UCSD-AML1 (cell line): ENCODE measurements around the gene NDOR1.

ENCODE experiments used
- DNase-seq: peaks from one replicate; lab custom pipeline; 2025; ENCODE audit not compliant: unreplicated experiment; lab: John Stamatoyannopoulos, UW

The NDOR1 gene

DNA sequence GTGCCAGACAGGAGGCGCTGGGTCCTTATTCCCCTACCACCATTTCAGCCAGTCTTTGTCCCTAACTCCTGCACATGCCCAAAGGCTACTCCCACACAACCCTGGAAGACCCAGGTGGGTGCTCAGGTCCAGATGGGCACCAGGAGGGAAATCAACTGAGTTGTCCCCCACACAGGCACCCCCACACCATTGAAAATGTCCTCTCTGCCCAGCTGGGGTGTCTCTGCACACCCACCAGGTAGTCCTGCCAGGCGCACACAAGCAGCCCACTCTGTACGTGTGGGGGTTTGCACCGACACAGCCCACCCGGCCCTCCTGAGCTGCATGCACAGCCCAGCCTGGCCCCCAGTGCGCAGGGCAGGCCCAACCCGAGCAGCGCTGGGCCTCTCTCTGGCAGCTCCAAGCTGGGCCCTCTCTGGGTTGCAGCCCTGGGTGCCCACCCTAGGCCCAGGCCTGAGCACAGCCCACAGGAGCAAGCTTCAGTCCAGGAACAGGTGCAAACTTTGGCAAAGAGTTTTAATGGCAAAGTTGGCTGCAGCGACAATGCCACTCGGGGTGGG, 14.3 kb downstream of the NDOR1 start:
- DNase-seq: no peak

DNA sequence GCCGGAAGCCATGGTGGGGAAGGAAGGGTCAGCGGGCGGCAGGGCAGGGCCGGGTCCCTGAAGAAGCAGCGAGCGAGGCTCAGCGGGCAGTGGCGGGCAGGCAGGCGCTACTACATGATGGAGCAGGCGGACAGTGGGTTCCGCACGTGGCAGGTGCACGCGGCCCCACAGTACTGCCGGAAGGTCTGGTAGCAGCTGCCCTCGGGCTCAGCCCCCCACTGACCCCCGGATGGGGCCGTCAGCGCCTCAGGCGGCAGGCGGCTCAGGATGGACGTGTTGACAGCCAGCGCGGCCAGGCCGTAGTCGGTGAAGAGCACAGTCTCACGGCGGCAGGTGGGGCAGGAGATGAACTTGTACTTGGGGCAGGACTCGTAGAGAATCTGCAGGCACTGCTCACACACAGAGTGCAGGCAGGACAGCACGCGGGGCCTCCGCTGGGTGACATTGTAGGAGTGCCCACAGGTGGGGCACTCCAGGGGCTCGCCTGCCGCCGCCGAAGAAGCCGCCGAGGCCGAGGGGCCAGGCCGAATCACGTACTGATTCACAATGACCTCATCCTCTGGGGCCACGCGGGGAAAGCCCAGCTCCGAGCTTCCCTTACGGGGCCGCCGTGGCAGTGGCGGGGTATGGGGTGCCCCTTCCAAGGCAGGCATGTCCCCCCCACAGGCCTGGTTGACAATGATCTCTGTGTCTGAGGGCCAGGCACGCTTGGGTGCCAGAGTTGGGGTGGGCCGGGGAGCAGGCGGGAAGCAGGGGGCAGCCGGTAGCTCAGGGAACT, 15.0 kb downstream of the NDOR1 start:
- no peak for DNase-seq

DNA sequence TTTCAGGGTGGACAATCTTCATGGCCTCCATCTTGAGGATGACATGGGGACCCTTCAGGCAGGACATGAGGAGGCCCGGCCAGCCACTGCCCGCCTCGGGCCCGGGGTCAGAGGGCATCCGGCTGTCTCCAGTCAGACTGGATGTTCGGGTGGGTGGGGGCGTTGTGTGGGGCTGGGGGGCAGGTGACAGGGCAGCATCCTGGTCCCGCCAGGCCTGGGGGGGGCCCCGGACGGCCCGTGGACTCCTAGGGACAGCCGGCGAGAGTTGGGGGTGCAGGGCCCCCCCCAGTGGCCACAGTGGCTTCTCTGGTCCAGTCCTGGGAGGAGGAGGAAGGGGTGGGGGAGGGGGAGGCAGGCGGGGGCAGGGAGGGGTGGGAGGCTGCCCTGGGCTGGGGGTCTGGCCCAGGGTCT, 15.6 kb downstream of the NDOR1 start:
- no peak for DNase-seq

DNA sequence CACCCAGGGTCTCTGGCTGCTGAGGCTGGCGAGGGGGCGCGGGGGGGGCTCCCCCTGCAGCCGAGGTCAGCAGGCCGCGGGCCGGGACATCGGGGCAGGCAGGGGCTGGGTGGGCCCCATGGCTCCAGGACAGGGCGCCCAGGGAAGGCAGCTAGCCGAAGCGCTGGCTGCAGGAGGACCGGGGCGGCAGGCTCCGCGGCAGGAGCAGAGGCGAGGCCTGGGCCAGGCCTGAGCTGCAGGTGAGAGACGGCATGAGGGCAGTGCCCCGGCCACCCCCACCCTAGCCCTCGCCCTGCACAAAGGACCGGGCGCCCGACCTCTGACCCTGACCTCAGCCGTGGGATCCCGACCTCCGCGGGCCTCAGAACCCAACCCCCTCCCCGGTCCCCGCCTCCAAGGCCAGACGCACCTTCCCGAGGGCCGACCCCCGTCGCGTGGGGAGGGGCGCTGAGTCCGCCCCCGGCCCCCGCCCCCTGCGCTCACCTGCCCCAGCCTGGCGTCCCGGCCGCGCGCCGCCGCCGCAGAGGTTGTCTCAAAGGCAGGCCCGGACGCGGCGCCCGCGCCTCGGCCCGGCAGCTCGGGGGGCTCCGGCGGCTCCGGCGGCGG, 16.1 kb downstream of the NDOR1 start:
- no peak for DNase-seq

DNA sequence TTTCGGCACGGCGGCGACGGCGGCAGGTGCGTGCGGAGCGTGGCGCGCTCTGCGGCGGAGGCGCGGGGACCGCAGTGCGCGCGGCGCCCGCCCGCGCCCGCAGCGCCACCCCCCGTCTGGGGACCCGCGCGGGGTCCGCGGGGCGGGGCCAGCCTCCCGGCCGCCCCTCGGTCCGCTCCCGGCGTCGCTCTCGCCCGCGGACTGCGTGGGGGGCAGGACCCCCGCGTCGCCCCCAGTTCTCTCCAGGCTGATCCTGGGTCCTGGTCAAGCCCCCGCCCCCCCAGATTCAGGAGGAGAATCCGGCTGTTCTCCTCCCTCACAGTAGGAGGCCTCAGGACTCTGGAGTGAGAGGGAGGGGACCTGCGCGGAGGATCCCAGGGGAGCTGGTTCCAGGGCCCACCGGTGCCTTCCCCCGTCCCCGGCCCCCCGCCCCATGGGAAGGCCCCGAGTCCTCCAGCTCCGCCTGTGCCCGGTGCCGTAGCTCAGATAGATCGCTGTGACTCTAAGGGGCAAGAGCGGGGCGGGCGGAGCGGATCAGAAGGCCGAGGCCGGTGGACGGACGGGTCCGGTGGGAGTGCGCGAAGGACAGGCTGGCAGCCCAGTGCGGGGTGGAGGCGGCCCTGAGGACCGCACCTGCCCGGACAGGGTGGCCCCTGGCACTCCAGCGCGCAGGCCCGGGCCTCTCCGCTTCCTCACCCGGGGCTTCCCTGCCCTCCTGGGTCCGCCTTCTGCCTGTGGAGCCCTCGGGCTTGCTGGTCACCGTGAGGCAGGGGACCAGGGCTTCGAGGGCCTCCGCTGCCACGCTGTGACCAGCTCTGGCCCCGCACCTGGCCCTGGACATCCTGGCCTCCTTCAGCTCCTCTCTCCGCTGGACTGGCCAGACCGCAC, 16.9 kb downstream of the NDOR1 start, which contains the start of gene RNF208:
Gene RNF208, minus strand, starts transcription at position 51 of the 888 bp plus-strand sequence. CDS start 1,028 bp downstream, outside the sequence.
- no peak for DNase-seq

DNA sequence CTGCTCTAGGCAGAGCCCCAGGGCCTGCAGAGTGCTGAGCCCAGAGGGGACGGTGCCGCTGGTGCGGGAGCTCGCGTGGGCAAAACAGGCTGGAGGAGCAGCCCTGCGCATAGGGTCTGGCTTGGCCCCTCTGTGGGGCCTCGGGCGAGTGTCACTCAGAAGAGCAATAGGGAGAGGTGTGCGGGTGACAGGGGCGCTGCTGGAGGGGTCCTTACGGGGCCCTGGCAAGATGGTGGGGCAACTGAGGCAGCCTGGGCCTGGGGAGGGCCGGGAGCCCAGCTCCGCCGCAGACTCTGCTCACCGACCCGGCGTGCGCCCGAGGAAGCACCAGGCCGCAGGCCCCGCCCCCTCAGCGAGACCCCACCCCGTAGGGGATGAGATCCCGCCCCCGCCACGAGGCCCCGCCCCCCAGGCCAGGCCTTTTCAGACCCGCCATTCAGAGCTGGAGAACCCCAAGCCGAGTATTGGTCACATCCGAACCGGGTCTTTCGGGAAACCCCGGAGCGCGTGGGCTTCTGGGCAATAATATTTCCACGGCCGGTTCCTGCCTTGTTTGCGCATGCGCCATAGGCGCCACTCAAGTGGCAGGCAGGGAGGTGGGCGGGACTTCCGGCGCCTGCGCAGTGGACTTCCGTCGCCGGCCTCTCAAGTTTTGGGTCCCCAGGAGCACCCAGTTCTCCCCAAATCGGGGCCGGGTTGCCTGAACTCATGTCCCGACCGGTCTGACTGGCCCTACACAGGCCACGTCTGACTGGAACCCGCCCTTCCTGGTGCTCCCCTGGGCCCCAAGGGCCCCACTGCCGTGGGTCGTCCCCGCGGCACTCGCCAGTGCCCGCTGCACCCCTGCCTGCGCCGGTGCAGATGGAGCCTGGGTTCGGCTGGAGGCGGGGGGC, 17.8 kb downstream of the NDOR1 start:
- DNase-seq: peak; percentile 99

DNA sequence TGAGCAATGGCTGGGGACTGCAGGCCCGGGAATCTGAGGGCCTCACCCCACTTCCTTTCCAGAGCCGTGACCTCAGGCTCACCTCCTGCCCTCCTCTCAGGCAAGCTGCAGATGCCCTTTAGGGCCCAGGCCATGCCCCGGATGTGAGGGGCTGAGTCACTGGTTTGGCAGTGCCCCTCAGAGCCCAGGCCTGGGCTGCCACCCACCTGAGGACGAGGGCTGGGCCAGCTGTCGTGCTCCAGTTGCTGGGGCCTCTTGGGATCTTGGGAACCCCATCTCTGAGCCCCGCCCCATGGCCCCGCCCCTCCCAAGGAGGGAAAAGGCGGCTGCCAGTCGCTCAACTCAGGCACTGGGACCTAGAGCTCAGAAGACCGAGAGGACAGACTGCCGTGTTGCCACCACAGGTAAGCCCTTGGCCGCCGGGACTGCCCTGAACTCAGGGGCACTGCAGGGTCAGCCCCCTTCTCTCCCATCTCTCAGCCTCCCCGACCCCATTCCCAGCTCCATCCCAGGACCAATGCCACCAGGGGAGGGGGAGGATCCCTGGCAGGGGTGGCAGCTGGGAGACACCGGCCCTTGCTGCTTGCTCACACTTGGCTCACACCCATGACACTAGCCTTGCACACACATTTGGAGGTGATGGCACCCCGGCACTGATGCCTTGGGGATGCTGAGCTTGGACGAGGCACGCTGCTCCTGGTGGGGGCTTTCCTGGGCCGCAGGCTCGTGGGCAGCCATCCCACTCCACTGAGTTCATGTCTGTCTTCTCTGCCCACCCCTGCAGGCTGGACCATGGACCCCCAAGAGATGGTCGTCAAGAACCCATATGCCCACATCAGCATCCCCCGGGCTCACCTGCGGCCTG, 19.6 kb downstream of the NDOR1 start, which contains the start of gene CYSRT1:
Gene CYSRT1, plus strand, starts transcription at position 345 of the 865 bp plus-strand sequence. Its CDS starts 448 bp downstream, at position 793.
- DNase-seq: peak; percentile 40

DNA sequence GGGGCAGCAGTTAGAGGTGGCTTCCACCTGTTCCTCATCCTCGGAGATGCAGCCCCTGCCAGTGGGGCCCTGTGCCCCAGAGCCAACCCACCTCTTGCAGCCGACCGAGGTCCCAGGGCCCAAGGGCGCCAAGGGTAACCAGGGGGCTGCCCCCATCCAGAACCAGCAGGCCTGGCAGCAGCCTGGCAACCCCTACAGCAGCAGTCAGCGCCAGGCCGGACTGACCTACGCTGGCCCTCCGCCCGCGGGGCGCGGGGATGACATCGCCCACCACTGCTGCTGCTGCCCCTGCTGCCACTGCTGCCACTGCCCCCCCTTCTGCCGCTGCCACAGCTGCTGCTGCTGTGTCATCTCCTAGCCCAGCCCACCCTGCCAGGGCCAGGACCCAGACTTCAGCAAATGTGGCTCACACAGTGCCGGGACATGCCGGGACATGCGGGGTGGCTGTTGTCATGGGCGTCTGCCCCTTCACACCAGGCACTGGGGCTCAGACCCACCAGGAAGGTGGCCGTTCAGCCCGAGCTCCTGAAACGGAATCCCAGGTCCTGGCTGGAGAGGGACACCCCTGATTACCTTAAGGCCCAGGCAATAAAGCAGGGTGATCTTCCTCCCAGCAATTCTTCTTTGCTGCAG, 20.3 kb downstream of the NDOR1 start:
- DNase-seq: no peak

DNA sequence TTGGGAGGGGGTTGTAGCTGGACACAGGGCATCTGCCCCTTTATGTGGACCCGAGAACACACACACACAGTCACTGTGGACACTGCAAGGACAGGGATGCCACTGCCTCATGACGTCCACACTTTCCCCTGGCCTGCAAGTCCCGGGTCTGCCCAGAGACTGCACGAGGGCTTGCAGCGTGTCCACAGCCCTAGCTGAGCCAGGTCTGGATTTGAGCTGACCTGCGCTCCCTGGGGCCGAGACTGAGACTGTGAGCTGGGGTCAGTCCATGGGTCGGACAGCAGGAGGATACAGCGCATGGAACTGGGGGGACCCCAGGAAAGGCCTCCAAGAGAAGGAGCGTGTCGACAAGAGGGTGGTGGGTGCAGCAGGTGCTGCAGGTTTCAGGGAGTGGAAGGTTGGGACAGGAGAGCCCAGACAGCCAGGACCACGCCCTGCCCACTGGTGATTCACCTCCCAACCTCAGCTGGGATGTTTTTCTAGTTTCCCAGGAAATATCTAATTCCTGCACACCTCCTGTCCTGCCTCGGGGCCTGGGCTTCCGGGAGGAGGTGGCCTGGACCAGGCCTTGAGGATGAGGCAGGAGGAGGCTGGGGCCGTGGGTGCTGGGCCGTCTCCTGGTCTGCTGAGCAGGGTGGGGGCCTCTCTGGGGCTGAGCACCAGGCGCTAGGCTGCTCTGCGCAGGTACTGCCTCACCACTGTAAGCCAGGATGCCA, 21.0 kb downstream of the NDOR1 start:
- DNase-seq: no peak

DNA sequence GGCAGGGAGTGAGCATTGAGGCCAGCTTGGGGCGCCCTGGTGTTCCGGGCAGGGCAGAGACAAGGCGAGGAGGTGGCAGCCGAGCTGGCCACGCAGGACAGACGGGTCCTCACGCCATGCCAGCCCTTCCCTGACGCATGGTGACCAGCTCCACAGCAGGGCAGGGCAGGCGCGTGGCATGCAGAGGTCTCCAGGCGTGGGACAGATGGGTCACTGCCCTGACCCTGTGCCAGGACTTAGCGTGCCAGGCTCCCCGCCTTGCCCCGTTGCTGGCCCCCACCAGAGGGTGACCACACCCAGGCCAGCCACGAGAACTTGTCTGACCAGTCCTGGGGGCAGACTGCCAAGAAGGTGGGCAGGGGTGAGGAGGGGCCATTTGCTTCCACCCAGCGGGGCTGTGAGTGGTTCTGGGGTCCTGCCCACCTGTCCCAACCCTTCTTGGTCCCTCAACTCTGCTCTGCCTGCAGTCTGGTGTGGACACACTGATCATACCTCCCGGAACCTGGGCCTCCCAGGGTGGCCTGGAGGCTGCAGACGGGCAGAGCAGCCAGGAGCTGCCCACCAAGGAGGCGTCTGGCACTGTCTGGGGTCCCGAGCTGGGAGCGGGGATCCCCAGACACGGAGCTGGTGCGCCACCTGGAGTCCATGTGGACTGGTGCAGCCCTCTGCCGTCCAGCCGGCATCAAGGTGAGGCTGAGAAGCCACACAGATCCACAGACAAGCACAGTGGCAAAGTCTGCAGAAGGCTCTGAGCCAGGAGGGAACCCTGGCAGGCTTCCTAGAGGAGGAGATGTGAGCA, 21.8 kb downstream of the NDOR1 start, which contains the start of gene RNF224:
Gene RNF224, plus strand, starts transcription at position 449 of the 799 bp plus-strand sequence. CDS start 834 bp downstream, outside the sequence.
- DNase-seq: peak; percentile 78

DNA sequence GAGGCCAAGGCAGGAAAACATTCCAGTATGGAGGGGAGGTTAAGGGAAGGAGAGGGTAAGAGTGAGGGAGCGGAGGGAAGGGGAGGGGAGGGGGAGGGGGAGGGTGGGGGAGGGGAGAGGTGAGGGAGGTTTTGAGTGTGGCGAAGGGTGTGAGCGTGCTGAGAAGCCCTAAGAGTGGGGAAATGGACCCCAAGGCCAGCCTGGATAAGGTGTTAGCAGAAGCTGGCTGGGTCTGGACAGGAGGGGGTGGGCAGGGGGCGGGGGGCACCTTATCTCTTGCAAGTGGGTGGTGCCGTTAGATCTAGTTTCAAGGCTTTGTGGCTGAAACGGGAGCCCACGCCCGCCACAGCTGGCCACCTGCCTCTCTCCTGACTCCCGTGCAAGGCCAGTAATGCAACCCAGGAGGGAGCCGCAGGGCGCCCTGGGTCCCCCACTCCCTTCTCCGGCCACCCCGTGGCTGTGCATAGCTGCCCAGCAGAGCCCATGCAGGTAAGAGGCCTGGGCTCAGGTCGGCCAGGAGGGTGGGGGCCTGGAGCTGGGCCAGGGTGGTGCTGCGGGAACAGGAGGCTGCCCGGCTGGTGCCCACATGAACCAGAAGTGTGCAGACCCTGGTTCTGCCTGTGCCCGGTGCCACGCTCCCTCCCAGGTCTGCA, 22.5 kb downstream of the NDOR1 start:
- no peak for DNase-seq

DNA sequence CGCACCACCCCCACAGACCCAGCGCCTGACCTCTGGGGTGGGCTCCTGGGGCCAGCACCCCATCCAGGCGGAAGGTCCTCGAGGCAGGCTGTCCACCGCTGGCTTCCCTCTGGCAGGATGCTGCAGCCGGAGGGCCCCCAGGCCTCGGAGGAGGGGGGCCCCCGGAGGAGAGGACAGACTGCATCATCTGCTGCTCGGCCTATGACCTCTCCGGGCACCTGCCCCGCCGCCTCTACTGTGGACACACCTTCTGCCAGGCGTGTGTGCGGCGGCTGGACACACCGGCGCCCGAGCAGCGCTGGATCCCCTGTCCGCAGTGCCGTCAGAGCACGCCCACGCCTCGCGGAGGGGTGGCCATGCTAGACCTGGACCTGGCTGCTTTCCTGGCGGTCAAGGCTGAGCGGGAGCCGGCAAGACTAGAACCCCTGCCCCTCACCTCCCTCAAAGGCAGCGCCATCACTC, 23.0 kb downstream of the NDOR1 start:
- no peak for DNase-seq

DNA sequence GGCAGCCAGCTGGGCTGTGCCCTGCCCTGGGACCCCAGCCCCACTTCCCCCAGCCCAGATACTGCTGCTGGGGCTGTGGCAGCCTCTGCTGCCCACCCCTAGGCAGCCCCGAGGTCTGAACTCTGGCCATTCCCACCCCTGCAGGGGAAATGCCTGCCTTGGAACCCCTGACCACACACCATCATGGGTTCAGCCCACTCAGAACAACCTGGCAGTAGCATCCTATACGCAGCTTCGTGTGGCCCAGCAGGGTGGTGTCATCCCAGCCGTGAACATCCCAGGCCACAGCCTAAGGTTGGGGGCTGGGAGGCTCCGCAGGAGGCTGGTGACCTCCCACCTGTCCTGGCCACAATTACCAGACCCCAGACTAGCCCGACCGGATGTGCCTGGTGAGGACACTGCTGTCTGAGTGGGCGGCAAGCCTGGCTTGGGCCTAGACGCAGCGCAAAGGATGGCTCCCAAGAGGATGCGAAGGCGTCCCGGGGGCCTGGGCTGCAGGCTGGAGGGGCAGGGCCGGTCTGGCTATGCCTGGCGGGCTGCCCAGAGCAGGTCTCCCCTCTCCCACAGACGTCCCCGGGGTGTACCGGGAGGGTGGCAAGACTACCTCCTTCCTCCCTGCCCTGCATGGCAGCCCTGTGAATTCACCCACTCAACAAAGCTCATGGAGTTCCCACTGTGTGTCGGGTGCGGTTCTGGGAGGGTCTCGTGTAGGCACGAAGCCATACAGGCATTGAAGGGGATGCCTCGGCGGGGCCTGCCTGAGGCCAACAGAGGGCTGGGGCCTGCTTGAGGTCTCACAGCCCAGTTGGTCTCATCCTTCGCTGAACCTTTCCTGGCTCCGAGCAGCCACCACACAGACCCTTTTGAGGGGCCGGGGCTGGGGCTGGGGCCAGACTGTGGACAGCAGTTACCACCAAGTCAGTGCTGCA, 23.7 kb downstream of the NDOR1 start:
- DNase-seq: no peak

DNA sequence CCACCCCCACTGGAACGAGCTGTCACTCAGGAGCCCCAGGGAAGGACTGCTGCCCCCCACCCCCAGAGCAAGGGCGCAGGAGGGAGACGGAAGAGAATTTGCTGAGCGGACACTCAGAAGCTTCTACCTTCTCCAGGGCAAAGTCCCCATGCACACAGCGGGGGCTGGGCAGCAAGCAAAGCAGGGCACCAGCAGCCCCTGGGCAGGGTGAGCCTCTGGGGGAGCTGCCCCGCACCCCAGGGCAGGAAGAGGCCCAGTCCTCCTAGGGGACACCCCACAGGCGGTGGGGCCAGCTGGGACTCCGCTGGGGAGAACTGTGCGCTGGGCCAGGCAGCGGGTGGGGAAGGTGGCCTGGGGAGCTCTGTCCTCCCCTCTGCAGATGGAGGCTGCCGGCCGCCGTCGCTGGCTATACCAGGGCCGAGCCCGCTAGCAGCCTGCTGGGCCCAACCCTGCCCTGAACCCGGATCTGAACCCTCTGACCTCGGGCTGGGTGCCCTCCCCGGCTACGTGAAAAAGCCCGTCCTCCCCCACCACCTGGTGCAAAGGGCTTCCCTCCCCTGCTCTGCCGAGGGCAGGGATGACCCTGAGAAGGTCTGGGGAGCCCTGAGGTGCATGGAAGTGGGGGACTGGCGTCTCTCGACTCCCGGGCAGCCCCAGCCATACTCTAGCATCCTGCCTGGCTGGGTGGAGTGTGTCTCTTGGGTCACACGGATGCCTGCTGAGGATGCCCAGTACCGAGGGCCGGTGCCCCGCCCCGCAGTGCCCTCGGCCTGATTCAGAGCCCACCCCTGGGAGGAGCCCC, 24.6 kb downstream of the NDOR1 start:
- DNase-seq: no peak
